ENCODE data around the gene RPS18. TPM values are rescaled to one million over a fixed set of nuclear protein-coding genes. Genes with fewer than 3 reads are reported as not detected.
A peak's percentile ranks its signal among the peaks of the same experiment; 100 is the strongest.
"Not testable (repeated sequence)": the region's sequence is repeated elsewhere in the genome, so short reads cannot be mapped to it uniquely, and the experiment has no call there.

Gene RPS18
- total and polyA plus RNA-seq, 9 of the 15 experiments (the other 6 are each of a cell fraction or from before 2014, with no cell fraction given) = 5,023 to 17,516 (median 8,131) TPM

DNA sequence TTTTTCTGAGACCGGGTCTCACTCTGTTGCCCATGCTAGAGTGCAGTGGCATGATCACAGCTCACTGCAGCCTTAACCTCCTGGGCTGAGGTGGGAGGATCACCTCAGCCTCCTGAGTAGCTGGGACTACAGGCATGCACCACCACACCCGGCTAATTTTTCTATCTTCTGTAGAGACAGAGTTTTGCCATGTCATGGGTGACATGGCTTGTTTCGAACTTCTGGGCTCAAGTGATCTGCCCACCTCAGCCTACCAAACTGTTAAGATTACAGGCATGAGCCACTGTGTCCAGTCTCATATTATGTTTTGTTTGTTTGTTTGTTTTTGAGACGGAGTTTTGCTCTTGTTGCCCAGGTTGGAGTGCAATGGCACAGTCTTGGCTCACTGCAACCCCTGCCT is 13.3 kb downstream of the RPS18 start:
- ATAC-seq; H3K9me3 ChIP-seq (replicated peaks; ENCODE audit: control insufficient read depth, insufficient read depth, low read depth, low read length); intact Hi-C loops (cut with micrococcal nuclease); POLR2A ChIA-PET; H3K4me3 ChIP-seq; H3K4me2 ChIP-seq (ENCODE audit: insufficient read depth, low read length); DNase-seq (ENCODE audit: extremely low read depth in 1 of 4, low spot score in 3 of 4); H4K20me1 ChIP-seq (replicated peaks; ENCODE audit: control insufficient read depth, insufficient read depth, low read length); H2AFZ ChIP-seq (ENCODE audit: low read depth, low read length); BruUV-seq (replicated peaks); H3K27me3 ChIP-seq (ENCODE audit: control insufficient read depth in 2 of 2, insufficient read depth in 2 of 2, low read length in 2 of 2); CTCF ChIA-PET (ENCODE audit: low intra/inter-chr PET ratio); H3K9me1 ChIP-seq (ENCODE audit: control insufficient read depth, insufficient read depth, low read length); in situ Hi-C loops (cut with MboI); H3K27ac ChIP-seq (ENCODE audit: extremely low read depth, low read depth, low read length); H3K9ac ChIP-seq (ENCODE audit: insufficient read depth in 1 of 2, low read depth in 2 of 2, low read length in 2 of 2); FAIRE-seq: not testable (repeated sequence)
- WGBS (ENCODE audit: insufficient coverage, low coverage, missing lambda C conversion rate) = 85% methylated on average over 4 of the region's 4 CpGs
- Histone ChIP-seq H3K79me2 (ENCODE audit: control insufficient read depth, insufficient read depth, low read length) (peaks cover 32% of the 10 kb centered on the region), H3K4me1 (replicated peaks in 1 of 2; ENCODE audit: control insufficient read depth in 2 of 2, insufficient read depth in 2 of 2, low read length in 2 of 2) (peaks cover 11 to 19% of the 10 kb centered on the region in 2 experiments; a peak in 4 of 5 replicates), H3K36me3 (ENCODE audit: control insufficient read depth, insufficient read depth, low read length) (peaks cover 72% of the 10 kb centered on the region)
- TF ChIP-seq MAFK (IDR thresholded peaks at IDR 0.05; ENCODE audit: low read length) = peak; percentile 7; the same call in 1 of the 2 replicates
- TF ChIP-seq C11orf30 (IDR thresholded peaks at IDR 0.05; ENCODE audit: low read depth) = peak; percentile 70
- peak; percentile 78 for TF ChIP-seq MAFG (tag; conservative IDR thresholded peaks at IDR 0.05)
- peak; percentile 76 for TF ChIP-seq ZNF316 (IDR thresholded peaks at IDR 0.05)

GRCh38 chr6:33286946-33287914 is 15.4 kb downstream of the RPS18 start:
- WGBS (ENCODE audit: insufficient coverage, low coverage, missing lambda C conversion rate) = 95% methylated on average over 21 of the region's 22 CpGs
- no peaks in the 10 kb centered on the region for H3K27me3 ChIP-seq (ENCODE audit: control insufficient read depth in 2 of 2, insufficient read depth in 2 of 2, low read length in 2 of 2)
- DNase-seq (ENCODE audit: extremely low read depth in 1 of 4, low spot score in 3 of 4) (no peak), FAIRE-seq (no peak), ATAC-seq (no peak)
- peak overlapping the region; percentile 65 to 91; a peak in 3 of 4 replicates for H3K9ac ChIP-seq (ENCODE audit: insufficient read depth in 1 of 2, low read depth in 2 of 2, low read length in 2 of 2)
- CTCF ChIA-PET (ENCODE audit: low intra/inter-chr PET ratio) = no interaction called here
- intact Hi-C loops (cut with micrococcal nuclease) (no loop called here), in situ Hi-C loops (cut with MboI) (no loop called here)
- peak overlapping the region; percentile 76; the same call in 1 of the 2 replicates for H3K4me3 ChIP-seq
- no peak overlapping the region for H2AFZ ChIP-seq (ENCODE audit: low read depth, low read length)
- peaks cover 45% of the 10 kb centered on the region for H3K79me2 ChIP-seq (ENCODE audit: control insufficient read depth, insufficient read depth, low read length)
- H3K9me3 ChIP-seq (replicated peaks; ENCODE audit: control insufficient read depth, insufficient read depth, low read depth, low read length) = no peaks in the 10 kb centered on the region
- H4K20me1 ChIP-seq (replicated peaks; ENCODE audit: control insufficient read depth, insufficient read depth, low read length) = no peaks in the 10 kb centered on the region
- H3K36me3 ChIP-seq (ENCODE audit: control insufficient read depth, insufficient read depth, low read length) = peaks cover 72% of the 10 kb centered on the region
- H3K9me1 ChIP-seq (ENCODE audit: control insufficient read depth, insufficient read depth, low read length) = no peaks in the 10 kb centered on the region
- BruUV-seq (replicated peaks) = no TSS peak
- H3K27ac ChIP-seq (ENCODE audit: extremely low read depth, low read depth, low read length) = no peak overlapping the region
- POLR2A ChIA-PET = interaction anchor here (0.6 to 7.1 kb wide), 3 partner anchors 10 to 67 kb away, joined by 4 to 90 read pairs (median 4); partner anchors contain the start of gene B3GALT4
- H3K4me2 ChIP-seq (ENCODE audit: insufficient read depth, low read length) = no peak overlapping the region
- TF ChIP-seq RBFOX2 (IDR thresholded peaks at IDR 0.05; ENCODE audit: low read depth, low read length) (peak; percentile 55), SMARCE1 (IDR thresholded peaks at IDR 0.05) (no peak)
- peaks cover 13 to 19% of the 10 kb centered on the region in 2 experiments; a peak in 4 of 5 replicates for H3K4me1 ChIP-seq (replicated peaks in 1 of 2; ENCODE audit: control insufficient read depth in 2 of 2, insufficient read depth in 2 of 2, low read length in 2 of 2)

All from K562 (cell line).